LHCN-M2 (cell line): Measurements from ENCODE around the gene MOB3B. TPM values are rescaled to one million over a fixed set of nuclear protein-coding genes. Genes with fewer than 3 reads are reported as not detected.

Source experiments
- DNase-seq: peaks from one replicate; pipeline ENCODE4 v3.0.0-alpha.2; 2012; ENCODE audit warnings: low read depth
- total RNA-seq: library from RNA; depleted of rRNA; stranded (reverse); fragments of >200 nt; gene quantifications from 2 replicates; pipeline ENCODE4 v1.2.3, GENCODE V29; 2014

MOB3B gene
- total RNA-seq, 1 experiment from 2014 or later: under 0.01 TPM

- DNase-seq: no peak
These were observed 12.1 kb upstream of the MOB3B start for GRCh38 chr9:27541740-27542139.

GRCh38 chr9:27540502-27540901 lies 10.9 kb upstream of the MOB3B start:
- DNase-seq: no peak

- peak; percentile 20 for DNase-seq
These were observed 10.1 kb upstream of the MOB3B start for GRCh38 chr9:27539479-27540441.

GRCh38 chr9:27538647-27539046 lies 9.0 kb upstream of the MOB3B start:
- no peak for DNase-seq

- no peak for DNase-seq
These were observed 8.1 kb upstream of the MOB3B start for GRCh38 chr9:27537756-27538155.

GRCh38 chr9:27537027-27537435 lies 7.4 kb upstream of the MOB3B start:
- DNase-seq: no peak

GRCh38 chr9:27536168-27536567 lies 6.6 kb upstream of the MOB3B start:
- no peak for DNase-seq

GRCh38 chr9:27535701-27536118 lies 6.1 kb upstream of the MOB3B start:
- DNase-seq: no peak

GRCh38 chr9:27534658-27535209 lies 5.1 kb upstream of the MOB3B start:
- no peak for DNase-seq

- no peak for DNase-seq
These were observed 4.5 kb upstream of the MOB3B start for GRCh38 chr9:27534131-27534530.

GRCh38 chr9:27533311-27533710 lies 3.7 kb upstream of the MOB3B start:
- DNase-seq: no peak

- DNase-seq: no peak
These were observed 2.4 kb upstream of the MOB3B start for GRCh38 chr9:27532046-27532445.

GRCh38 chr9:27530915-27531755 lies 1.5 kb upstream of the MOB3B start:
- DNase-seq: no peak

GRCh38 chr9:27528886-27529315 lies 713 bp downstream of the MOB3B start:
- DNase-seq: no peak

- no peak for DNase-seq
These were observed 1.3 kb downstream of the MOB3B start for GRCh38 chr9:27528076-27528885.

GRCh38 chr9:27527702-27528075 lies 1.9 kb downstream of the MOB3B start:
- no peak for DNase-seq

- DNase-seq: no peak
These were observed 5.4 kb downstream of the MOB3B start, which contains the start of gene IFNK for GRCh38 chr9:27524236-27524635. IFNK (plus strand) TSS chr9:27524290; CDS start chr9:27524337, 47 bp downstream.

- no peak for DNase-seq
These were observed 6.5 kb downstream of the MOB3B start for GRCh38 chr9:27523141-27523540.

- no peak for DNase-seq
These were observed 8.6 kb downstream of the MOB3B start for GRCh38 chr9:27520986-27521385.

GRCh38 chr9:27519466-27520465 lies 9.8 kb downstream of the MOB3B start:
- no peak for DNase-seq
